C4-2B (cell line): ENCODE results near the gene MOB3C.

Experiments used
- CTCF ChIP-seq: fragments of 450-650 bp; conservative IDR thresholded peaks from 2 replicates; pipeline ENCODE4 v1.5.1; 2017; ENCODE audit warnings: mild to moderate bottlenecking
- ZFX ChIP-seq: fragments of 450-650 bp; IDR thresholded peaks from 2 replicates; pipeline ENCODE4 v1.6.1; 2017

- no peak for TF ChIP-seq CTCF
- no peak for TF ChIP-seq ZFX
Measured at GRCh38 chr1:46571691-46572225, 44.9 kb downstream of the MOB3C start.
